Iris pigment epithelial cell (primary cell): ENCODE data around the gene ZFP92.

Experiments used
- DNase-seq: peaks from one replicate; pipeline ENCODE4 v3.0.0-alpha.2; 2011; ENCODE audit warnings: low read depth

The ZFP92 gene

GRCh38 chrX:153408871-153409351, 2.4 kb upstream of the ZFP92 start:
- DNase-seq = no peak

- no peak for DNase-seq
These were observed 1.7 kb upstream of the ZFP92 start for GRCh38 chrX:153409414-153410101.

DNA sequence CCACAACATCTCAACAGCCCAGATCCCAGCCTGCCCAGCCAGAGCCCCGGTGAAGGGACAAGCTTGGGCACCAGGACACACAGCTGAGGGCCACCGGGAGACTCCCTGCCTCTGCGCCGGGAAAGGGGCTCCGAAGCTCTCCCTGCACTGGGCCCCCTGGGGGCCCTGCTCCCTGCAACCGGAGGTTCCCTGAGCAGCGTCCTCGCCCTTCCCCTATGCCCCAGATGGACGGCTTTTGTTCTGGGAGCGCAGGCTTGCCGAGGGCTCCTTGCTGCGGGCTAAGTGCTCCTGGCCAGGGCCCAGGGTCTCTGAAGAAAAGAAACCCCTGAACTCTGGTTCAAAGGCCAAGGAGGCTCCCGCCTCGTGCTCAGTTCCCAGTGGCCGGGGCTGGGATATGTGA, 899 bp upstream of the ZFP92 start:
- DNase-seq = no peak

GRCh38 chrX:153410888-153411254, 401 bp upstream of the ZFP92 start:
- DNase-seq = no peak

GRCh38 chrX:153411988-153412574, 809 bp downstream of the ZFP92 start:
- no peak for DNase-seq

- DNase-seq = no peak
These were observed 1.8 kb downstream of the ZFP92 start for GRCh38 chrX:153412746-153413720.

- no peak for DNase-seq
These were observed 2.5 kb downstream of the ZFP92 start for GRCh38 chrX:153413731-153414130.

DNA sequence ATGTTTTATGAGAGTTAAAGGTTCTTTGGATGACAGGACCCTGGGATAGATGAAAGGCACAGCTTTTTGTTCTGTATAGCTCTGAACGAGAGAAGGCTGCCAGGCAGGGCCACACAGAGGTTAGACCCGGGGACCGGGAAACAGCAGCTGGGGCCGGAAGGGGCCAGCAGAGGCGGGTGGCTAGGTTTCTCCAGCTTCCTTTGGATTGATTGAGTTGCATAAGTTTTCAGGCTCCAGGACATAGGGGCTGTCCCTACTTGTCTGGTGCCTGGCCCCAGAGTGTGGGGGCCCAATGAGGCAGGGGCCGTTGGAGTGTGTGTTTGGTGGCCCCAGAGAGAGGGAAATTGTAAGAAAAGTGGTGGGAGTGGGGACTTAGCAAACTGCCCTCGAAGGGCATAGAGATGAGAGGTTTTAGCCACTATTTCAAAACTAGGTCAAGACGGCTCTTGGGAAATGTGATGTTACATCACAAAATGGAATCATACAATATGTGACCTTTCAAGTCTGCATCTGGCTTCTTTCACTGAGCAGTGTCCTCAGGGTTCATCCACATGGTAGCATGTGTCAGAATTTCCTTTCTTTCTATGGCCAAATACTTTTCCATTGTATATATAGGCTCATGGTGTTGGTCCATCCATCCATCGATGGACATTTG, 3.7 kb downstream of the ZFP92 start:
- peak; percentile 44 for DNase-seq

GRCh38 chrX:153416781-153417450, 5.6 kb downstream of the ZFP92 start:
- peak; percentile 25 for DNase-seq

GRCh38 chrX:153417637-153418036, 6.4 kb downstream of the ZFP92 start:
- DNase-seq = no peak

DNA sequence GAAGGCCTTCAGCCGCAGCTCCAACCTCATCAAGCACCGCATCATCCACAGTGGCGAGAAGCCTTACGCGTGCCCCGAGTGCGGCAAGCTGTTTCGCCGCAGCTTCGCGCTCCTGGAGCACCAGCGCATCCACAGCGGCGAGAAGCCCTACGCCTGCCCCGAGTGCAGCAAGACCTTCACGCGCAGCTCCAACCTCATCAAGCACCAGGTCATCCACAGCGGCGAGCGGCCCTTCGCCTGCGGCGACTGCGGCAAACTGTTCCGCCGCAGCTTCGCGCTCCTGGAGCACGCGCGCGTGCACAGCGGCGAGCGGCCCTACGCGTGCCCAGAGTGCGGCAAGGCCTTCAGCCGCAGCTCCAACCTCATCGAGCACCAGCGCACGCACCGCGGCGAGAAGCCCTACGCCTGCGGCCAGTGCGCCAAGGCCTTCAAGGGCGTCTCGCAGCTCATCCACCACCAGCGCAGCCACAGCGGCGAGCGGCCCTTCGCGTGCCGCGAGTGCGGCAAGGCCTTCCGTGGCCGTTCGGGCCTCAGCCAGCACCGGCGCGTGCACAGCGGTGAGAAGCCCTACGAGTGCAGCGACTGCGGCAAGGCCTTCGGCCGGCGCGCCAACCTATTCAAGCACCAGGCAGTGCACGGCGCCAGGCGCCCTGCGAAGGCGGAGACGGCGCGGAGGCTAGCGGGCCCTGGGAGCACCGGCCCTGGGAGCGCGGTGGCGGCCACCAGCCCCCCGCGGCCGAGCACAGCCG, 9.8 kb downstream of the ZFP92 start:
- no peak for DNase-seq

DNA sequence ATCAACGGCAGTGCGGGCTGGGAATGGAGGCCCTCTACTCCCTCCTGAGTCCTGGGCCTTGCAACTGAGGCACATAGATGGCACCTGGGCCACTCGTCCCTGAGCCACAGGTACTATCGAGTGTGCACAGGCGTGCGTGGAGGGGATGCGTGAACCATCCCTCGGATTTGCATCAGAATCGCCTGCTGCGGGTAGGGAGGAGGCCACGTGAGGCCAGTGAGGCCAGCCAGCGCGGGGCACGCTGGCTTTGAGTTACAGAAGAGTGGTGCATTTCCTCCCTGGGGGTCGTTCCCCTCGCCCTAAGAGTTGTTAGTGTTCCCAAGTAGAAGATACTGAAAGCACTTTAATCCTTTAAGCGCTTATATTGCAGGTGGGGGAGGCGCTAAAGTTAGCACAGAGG, 10.6 kb downstream of the ZFP92 start:
- DNase-seq = no peak

DNA sequence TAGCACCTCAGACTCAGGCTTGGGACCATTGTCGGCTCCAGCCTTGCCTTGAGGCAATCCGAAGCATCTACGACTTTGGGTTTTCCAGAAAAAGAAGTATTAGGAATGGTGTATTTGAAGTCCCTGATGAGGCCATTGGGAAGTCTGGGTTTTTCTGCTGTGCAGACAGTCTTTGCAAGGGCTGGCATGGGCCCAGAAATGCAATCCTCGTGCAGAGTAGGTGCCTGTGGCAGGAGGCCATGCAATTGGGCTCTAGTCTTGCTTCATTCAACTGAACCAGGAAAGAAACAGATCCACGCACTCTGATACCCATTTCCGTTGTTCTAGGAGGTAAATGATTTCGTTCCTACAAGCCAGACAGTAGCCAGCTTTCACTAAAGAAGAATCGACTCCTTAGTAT, 12.4 kb downstream of the ZFP92 start:
- DNase-seq = no peak

GRCh38 chrX:153426204-153426603, 14.9 kb downstream of the ZFP92 start:
- no peak for DNase-seq

GRCh38 chrX:153430796-153431195, 19.5 kb downstream of the ZFP92 start:
- no peak for DNase-seq

GRCh38 chrX:153433161-153433680, 21.9 kb downstream of the ZFP92 start:
- DNase-seq = no peak

- no peak for DNase-seq
These were observed 22.6 kb downstream of the ZFP92 start for GRCh38 chrX:153433781-153434285.

DNA sequence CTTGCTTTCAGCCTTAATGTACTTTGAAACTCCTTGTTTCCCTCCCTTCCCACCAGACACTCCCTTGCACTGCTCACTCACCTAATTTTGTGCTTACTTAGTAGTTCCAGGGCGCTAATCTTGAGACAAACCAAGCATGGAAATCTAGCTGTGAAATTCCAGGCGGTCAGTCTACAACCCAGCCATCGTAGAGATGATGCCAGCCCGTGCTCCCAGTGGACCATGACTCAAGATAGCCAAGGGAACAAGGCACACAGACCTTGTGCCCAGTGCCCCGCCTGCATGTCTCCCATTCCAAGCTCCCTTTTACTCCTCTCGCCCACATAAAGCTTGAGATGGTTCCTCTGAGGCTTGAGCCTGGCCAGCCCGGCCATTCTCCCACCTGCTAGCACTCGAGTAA, 23.5 kb downstream of the ZFP92 start:
- no peak for DNase-seq

DNA sequence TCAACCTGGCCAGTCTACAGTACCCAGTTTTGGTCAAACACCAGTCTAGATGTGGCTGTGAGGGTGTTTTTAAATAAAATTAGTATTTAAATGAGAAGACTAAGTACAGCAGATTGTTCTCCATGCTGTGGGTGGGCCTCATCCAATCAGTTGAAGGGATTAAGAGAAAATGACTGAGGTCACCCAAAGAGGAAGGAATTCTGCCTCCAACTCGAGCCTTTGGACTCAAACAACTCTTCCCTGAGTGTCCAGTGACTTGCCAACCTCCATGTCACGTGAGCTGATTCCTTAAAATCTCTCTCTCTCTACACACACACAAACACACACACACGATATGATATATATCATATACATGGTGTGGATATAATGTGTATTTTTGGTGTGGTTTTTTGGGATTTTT, 24.6 kb downstream of the ZFP92 start:
- DNase-seq = no peak

- peak; percentile 24 for DNase-seq
These were observed 27.3 kb downstream of the ZFP92 start for GRCh38 chrX:153438532-153438931.

DNA sequence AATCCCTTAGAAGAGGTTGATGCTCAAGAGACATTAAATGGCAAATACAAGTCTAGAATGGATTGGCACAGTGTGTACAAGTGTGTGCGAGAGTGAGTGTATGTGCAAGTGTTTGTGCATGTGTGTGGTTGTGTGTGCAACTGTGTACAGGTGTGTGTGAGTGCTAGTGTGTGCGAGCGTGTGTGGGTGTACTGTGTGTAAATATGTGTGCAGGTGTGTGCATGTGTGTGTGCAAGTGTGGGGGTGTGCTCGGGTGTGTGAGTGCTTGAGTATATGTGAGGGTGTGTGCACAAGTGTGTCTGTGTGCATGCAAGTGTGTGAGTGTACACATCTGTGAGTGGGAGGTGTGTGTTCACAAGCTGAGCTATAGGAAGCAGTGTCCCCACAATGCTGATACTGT, 28.7 kb downstream of the ZFP92 start:
- no peak for DNase-seq
